Skin epidermis (tissue), 12 donors: ENCODE results near the gene DNAH2.

Source experiments
- H3K27ac ChIP-seq, 21 experiments: fragments of 200-600 bp; sonication (generic) in 11 of 21; one replicate each; pipeline ENCODE4 v1.5.0; 2020; ENCODE audit warnings: mild to moderate bottlenecking in 3 of 21, inconsistent platforms in 2 of 21, moderate library complexity in 2 of 21
- H3K4me3 ChIP-seq, 7 experiments: fragments of 200-600 bp; sonication (generic) in 2 of 7; one replicate each; pipeline ENCODE4 v1.5.0; 2020; ENCODE audit warnings: inconsistent platforms in 2 of 7, mild to moderate bottlenecking in 2 of 7, moderate library complexity in 1 of 7

DNAH2 gene

GRCh38 chr17:7700510-7700909, 17.0 kb upstream of the DNAH2 start:
- Histone ChIP-seq H3K27ac (no peak overlapping the region), H3K4me3 (no peak overlapping the region)

GRCh38 chr17:7701681-7702080, 15.9 kb upstream of the DNAH2 start:
- no peak overlapping the region for H3K27ac ChIP-seq
- H3K4me3 ChIP-seq = no peak overlapping the region

GRCh38 chr17:7702776-7703175, 14.8 kb upstream of the DNAH2 start:
- Histone ChIP-seq H3K27ac (no peak overlapping the region), H3K4me3 (no peak overlapping the region)

GRCh38 chr17:7703584-7704479, 13.7 kb upstream of the DNAH2 start:
- H3K4me3 ChIP-seq = peak overlapping the region in 1 of 7 experiments; percentile 58

GRCh38 chr17:7704601-7705268, 12.8 kb upstream of the DNAH2 start, which contains the start of gene EFNB3:
Gene EFNB3, plus strand, starts transcription at chr17:7705202. Its CDS starts 397 bp downstream, at chr17:7705599.
- Histone ChIP-seq H3K4me3 (peak within 1 kb of the TSS; percentile 28 to 58 (median 47)), H3K27ac (peak within 1 kb of the TSS in 11 of 21 experiments; percentile 2 to 67 (median 47))

More at GRCh38 chr17:7703584-7704479, 13.7 kb upstream of the DNAH2 start:
- peak overlapping the region in 2 of 21 experiments; percentile 6 to 48 for H3K27ac ChIP-seq

- Histone ChIP-seq H3K27ac (peak overlapping the region in 11 of 21 experiments; percentile 2 to 67 (median 47)), H3K4me3 (peak overlapping the region; percentile 28 to 58 (median 47))
These were observed 12.0 kb upstream of the DNAH2 start for GRCh38 chr17:7705269-7706255.

GRCh38 chr17:7706631-7707354, 10.8 kb upstream of the DNAH2 start:
- H3K27ac ChIP-seq = no peak overlapping the region

GRCh38 chr17:7707446-7707845, 10.1 kb upstream of the DNAH2 start:
- Histone ChIP-seq H3K27ac (no peak overlapping the region), H3K4me3 (no peak overlapping the region)

More at GRCh38 chr17:7706631-7707354, 10.8 kb upstream of the DNAH2 start:
- H3K4me3 ChIP-seq = no peak overlapping the region

- no peak overlapping the region for H3K4me3 ChIP-seq
- no peak overlapping the region for H3K27ac ChIP-seq
These were observed 9.4 kb upstream of the DNAH2 start for GRCh38 chr17:7707858-7708750.

- H3K4me3 ChIP-seq = no peak overlapping the region
These were observed 8.5 kb upstream of the DNAH2 start for GRCh38 chr17:7709031-7709430.

GRCh38 chr17:7710301-7710700, 7.2 kb upstream of the DNAH2 start:
- H3K4me3 ChIP-seq = no peak overlapping the region
- no peak overlapping the region for H3K27ac ChIP-seq

More at GRCh38 chr17:7709031-7709430, 8.5 kb upstream of the DNAH2 start:
- no peak overlapping the region for H3K27ac ChIP-seq

- Histone ChIP-seq H3K4me3 (no peak overlapping the region), H3K27ac (no peak overlapping the region)
These were observed 6.3 kb upstream of the DNAH2 start for GRCh38 chr17:7711051-7711755.

- no peak overlapping the region for H3K4me3 ChIP-seq
These were observed 5.3 kb upstream of the DNAH2 start for GRCh38 chr17:7712111-7712771.

GRCh38 chr17:7713782-7714181, 3.8 kb upstream of the DNAH2 start:
- no peak overlapping the region for H3K4me3 ChIP-seq
- no peak overlapping the region for H3K27ac ChIP-seq

More at GRCh38 chr17:7712111-7712771, 5.3 kb upstream of the DNAH2 start:
- H3K27ac ChIP-seq = no peak overlapping the region

GRCh38 chr17:7714721-7715594, 2.6 kb upstream of the DNAH2 start:
- Histone ChIP-seq H3K27ac (no peak overlapping the region), H3K4me3 (no peak overlapping the region)
